Measurements from ENCODE around the gene NAPB. TPM values are rescaled to one million over a fixed set of nuclear protein-coding genes. Genes with fewer than 3 reads are reported as not detected.

The NAPB gene
- total RNA-seq, 1 donor from 2014 or later = 15.1 TPM

- no peak overlapping the region for H3K4me3 Mint-ChIP-seq
- peaks cover 7% of the 10 kb centered on the region for H3K27me3 Mint-ChIP-seq
- no peak overlapping the region for H3K27ac Mint-ChIP-seq
- no peak for DNase-seq (ENCODE audit: extremely low spot score, unreplicated experiment)
- peaks cover 5% of the 10 kb centered on the region for H3K4me1 Mint-ChIP-seq (ENCODE audit: unreplicated experiment)
- H3K9me3 Mint-ChIP-seq = no peaks in the 10 kb centered on the region
- TF ChIP-seq, protein P1, sequence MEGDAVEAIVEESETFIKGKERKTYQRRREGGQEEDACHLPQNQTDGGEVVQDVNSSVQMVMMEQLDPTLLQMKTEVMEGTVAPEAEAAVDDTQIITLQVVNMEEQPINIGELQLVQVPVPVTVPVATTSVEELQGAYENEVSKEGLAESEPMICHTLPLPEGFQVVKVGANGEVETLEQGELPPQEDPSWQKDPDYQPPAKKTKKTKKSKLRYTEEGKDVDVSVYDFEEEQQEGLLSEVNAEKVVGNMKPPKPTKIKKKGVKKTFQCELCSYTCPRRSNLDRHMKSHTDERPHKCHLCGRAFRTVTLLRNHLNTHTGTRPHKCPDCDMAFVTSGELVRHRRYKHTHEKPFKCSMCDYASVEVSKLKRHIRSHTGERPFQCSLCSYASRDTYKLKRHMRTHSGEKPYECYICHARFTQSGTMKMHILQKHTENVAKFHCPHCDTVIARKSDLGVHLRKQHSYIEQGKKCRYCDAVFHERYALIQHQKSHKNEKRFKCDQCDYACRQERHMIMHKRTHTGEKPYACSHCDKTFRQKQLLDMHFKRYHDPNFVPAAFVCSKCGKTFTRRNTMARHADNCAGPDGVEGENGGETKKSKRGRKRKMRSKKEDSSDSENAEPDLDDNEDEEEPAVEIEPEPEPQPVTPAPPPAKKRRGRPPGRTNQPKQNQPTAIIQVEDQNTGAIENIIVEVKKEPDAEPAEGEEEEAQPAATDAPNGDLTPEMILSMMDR (conservative IDR thresholded peaks at IDR 0.05) = no peak
- H3K36me3 Mint-ChIP-seq = no peaks in the 10 kb centered on the region
Measured at GRCh38 chr20:23445596-23446217, 24.4 kb upstream of the NAPB start.

DNA sequence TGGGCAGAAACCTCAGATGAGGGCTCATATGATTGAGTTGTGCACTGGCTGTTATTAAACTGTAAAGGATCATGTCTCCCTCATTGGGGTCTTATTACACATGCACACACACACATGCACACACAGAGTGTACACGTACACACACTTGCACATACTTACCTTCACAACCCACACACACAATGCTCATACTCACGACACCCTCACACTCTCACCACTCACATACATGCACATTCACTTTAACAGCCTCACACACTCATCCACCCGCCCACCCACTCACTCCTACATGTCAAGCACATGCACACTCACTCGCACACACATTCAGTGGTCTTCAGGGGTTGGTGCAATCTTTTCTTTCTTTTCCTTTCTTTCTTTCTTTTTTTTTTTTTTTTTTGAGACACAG lies 23.6 kb upstream of the NAPB start:
- no peak for DNase-seq (ENCODE audit: extremely low spot score, unreplicated experiment)
- no peaks in the 10 kb centered on the region for H3K36me3 Mint-ChIP-seq
- peaks cover 5% of the 10 kb centered on the region for H3K4me1 Mint-ChIP-seq (ENCODE audit: unreplicated experiment)
- TF ChIP-seq, protein P1 (conservative IDR thresholded peaks at IDR 0.05) = no peak
- no peak overlapping the region for H3K4me3 Mint-ChIP-seq
- H3K27ac Mint-ChIP-seq = no peak overlapping the region
- no peaks in the 10 kb centered on the region for H3K9me3 Mint-ChIP-seq
- H3K27me3 Mint-ChIP-seq = peaks cover 7% of the 10 kb centered on the region

DNA sequence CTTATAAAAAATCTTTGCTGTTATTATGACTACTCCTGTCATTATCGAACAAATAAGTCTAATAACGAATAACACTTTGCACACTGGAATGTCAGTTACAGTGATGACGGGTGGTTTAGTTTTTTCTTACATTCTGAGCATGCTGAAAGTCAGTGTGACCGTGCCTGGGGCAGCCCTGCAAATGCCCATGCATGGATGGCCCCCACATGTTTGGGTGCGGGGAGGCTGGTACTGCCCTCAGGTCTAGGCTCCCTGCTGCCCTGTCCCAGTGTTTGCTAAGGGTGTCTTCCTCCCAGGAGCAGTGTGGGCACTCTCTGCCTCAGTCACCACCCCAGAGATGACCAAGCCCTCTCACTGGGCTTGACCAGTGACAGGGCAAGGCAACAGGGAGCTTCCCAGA lies 21.1 kb upstream of the NAPB start:
- peaks cover 7% of the 10 kb centered on the region for H3K27me3 Mint-ChIP-seq
- H3K4me3 Mint-ChIP-seq = no peak overlapping the region
- TF ChIP-seq, protein P1 (conservative IDR thresholded peaks at IDR 0.05) = no peak
- H3K9me3 Mint-ChIP-seq = no peaks in the 10 kb centered on the region
- peaks cover 5% of the 10 kb centered on the region for H3K4me1 Mint-ChIP-seq (ENCODE audit: unreplicated experiment)
- DNase-seq (ENCODE audit: extremely low spot score, unreplicated experiment) = no peak
- H3K27ac Mint-ChIP-seq = no peak overlapping the region
- no peaks in the 10 kb centered on the region for H3K36me3 Mint-ChIP-seq

GRCh38 chr20:23441850-23442313 lies 20.6 kb upstream of the NAPB start:
- H3K27me3 Mint-ChIP-seq = peaks cover 7% of the 10 kb centered on the region
- TF ChIP-seq, protein P1 (conservative IDR thresholded peaks at IDR 0.05) = peak; percentile 95
- peak; percentile 78 for DNase-seq (ENCODE audit: extremely low spot score, unreplicated experiment)
- H3K4me3 Mint-ChIP-seq = no peak overlapping the region
- peaks cover 5% of the 10 kb centered on the region for H3K4me1 Mint-ChIP-seq (ENCODE audit: unreplicated experiment)
- H3K36me3 Mint-ChIP-seq = no peaks in the 10 kb centered on the region
- H3K27ac Mint-ChIP-seq = no peak overlapping the region
- no peaks in the 10 kb centered on the region for H3K9me3 Mint-ChIP-seq

DNA sequence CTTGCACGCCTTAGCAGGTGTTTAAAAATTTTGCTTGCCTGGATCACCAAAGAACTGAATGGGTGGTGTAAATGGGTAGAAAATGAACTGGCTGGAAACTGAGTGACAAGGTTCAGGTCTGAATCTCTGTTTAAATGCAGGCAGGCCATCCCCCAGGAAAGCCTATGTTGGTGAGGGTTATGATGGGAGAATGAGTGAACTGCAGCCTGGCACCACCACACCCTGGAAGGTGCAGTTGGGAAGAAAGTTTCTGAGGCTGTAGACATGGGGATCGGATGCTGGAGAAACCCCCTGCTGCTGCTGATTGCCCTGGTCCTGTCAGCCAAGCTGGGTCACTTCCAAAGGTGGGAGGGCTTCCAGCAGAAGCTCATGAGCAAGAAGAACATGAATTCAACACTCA lies 18.7 kb upstream of the NAPB start:
- Mint-ChIP-seq H3K36me3 (no peaks in the 10 kb centered on the region), H3K27me3 (peaks cover 7% of the 10 kb centered on the region), H3K4me3 (no peak overlapping the region), H3K4me1 (ENCODE audit: unreplicated experiment) (peaks cover 5% of the 10 kb centered on the region), H3K27ac (no peak overlapping the region), H3K9me3 (no peaks in the 10 kb centered on the region)
- TF ChIP-seq, protein P1 (conservative IDR thresholded peaks at IDR 0.05) = no peak
- DNase-seq (ENCODE audit: extremely low spot score, unreplicated experiment) = no peak

Measured in type B pancreatic cell (in vitro differentiated cells).